NCI-H774 (cell line): Measurements from ENCODE around the gene SULT1C3.

ENCODE experiments used
- DNase-seq: peaks from one replicate; lab custom pipeline; 2025; lab: John Stamatoyannopoulos, UW

The SULT1C3 gene

DNA sequence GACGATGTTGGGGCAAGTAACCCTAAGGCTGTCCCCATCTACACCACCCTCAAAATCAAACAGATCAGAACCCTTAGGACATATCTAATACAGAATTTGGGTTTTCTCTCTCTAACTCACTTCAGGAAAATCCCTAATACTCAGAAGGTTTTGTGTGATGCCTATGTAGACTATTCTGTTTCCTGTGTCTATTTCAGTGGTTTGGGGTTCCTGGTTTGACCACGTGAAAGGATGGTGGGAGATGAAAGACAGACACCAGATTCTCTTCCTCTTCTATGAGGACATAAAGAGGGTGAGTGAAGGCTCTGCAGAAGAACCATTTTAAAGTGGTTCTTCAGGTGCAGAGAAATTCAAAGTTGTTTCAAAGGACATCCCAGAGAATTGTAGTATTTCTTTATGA lies 65.2 kb downstream of the SULT1C3 start:
- DNase-seq: no peak

GRCh38 chr2:108305901-108306300 lies 66.1 kb downstream of the SULT1C3 start:
- DNase-seq: no peak

- no peak for DNase-seq
Observed at GRCh38 chr2:108309903-108310302, 70.1 kb downstream of the SULT1C3 start.
